ENCODE measurements around the gene ABAT.

The ABAT gene

GRCh38 chr16:8733849-8734540, 59.6 kb downstream of the ABAT start:
- H3K4me3 ChIP-seq (ENCODE audit: low read length): no peak overlapping the region
- no peak for DNase-seq (ENCODE audit: low read depth)
- TF ChIP-seq CTCF (conservative IDR thresholded peaks at IDR 0.05; ENCODE audit: low read length): no peak

- no peak for TF ChIP-seq CTCF (conservative IDR thresholded peaks at IDR 0.05; ENCODE audit: low read length)
- DNase-seq (ENCODE audit: low read depth): no peak
- H3K4me3 ChIP-seq (ENCODE audit: low read length): no peak overlapping the region
Observed at GRCh38 chr16:8735574-8735973, 61.2 kb downstream of the ABAT start.

- no peak for TF ChIP-seq CTCF (conservative IDR thresholded peaks at IDR 0.05; ENCODE audit: low read length)
- H3K4me3 ChIP-seq (ENCODE audit: low read length): no peak overlapping the region
- no peak for DNase-seq (ENCODE audit: low read depth)
Observed at GRCh38 chr16:8736123-8736668, 61.8 kb downstream of the ABAT start.

GRCh38 chr16:8739151-8739550, 64.7 kb downstream of the ABAT start:
- H3K4me3 ChIP-seq (ENCODE audit: low read length): no peak overlapping the region
- DNase-seq (ENCODE audit: low read depth): no peak
- TF ChIP-seq CTCF (conservative IDR thresholded peaks at IDR 0.05; ENCODE audit: low read length): no peak

GRCh38 chr16:8739989-8740704, 65.7 kb downstream of the ABAT start:
- DNase-seq (ENCODE audit: low read depth): no peak
- H3K4me3 ChIP-seq (ENCODE audit: low read length): no peak overlapping the region
- TF ChIP-seq CTCF (conservative IDR thresholded peaks at IDR 0.05; ENCODE audit: low read length): no peak

GRCh38 chr16:8740775-8741355, 66.4 kb downstream of the ABAT start:
- no peak for DNase-seq (ENCODE audit: low read depth)
- TF ChIP-seq CTCF (conservative IDR thresholded peaks at IDR 0.05; ENCODE audit: low read length): no peak
- no peak overlapping the region for H3K4me3 ChIP-seq (ENCODE audit: low read length)

Measured in AG10803 (cell line).